ENCODE data around the gene GPBP1. TPM values are rescaled to one million over a fixed set of nuclear protein-coding genes. Genes with fewer than 3 reads are reported as not detected.
A peak's percentile ranks its signal among the peaks of the same experiment; 100 is the strongest.

GPBP1 gene, protein sequence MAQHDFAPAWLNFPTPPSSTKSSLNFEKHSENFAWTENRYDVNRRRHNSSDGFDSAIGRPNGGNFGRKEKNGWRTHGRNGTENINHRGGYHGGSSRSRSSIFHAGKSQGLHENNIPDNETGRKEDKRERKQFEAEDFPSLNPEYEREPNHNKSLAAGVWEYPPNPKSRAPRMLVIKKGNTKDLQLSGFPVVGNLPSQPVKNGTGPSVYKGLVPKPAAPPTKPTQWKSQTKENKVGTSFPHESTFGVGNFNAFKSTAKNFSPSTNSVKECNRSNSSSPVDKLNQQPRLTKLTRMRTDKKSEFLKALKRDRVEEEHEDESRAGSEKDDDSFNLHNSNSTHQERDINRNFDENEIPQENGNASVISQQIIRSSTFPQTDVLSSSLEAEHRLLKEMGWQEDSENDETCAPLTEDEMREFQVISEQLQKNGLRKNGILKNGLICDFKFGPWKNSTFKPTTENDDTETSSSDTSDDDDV
- total RNA-seq (10 to 100 TPM; 23.4 to 44.9 (median 26.1) TPM), polyA plus RNA-seq (10 to 100 TPM; 32.6 to 54.0 TPM)

DNA sequence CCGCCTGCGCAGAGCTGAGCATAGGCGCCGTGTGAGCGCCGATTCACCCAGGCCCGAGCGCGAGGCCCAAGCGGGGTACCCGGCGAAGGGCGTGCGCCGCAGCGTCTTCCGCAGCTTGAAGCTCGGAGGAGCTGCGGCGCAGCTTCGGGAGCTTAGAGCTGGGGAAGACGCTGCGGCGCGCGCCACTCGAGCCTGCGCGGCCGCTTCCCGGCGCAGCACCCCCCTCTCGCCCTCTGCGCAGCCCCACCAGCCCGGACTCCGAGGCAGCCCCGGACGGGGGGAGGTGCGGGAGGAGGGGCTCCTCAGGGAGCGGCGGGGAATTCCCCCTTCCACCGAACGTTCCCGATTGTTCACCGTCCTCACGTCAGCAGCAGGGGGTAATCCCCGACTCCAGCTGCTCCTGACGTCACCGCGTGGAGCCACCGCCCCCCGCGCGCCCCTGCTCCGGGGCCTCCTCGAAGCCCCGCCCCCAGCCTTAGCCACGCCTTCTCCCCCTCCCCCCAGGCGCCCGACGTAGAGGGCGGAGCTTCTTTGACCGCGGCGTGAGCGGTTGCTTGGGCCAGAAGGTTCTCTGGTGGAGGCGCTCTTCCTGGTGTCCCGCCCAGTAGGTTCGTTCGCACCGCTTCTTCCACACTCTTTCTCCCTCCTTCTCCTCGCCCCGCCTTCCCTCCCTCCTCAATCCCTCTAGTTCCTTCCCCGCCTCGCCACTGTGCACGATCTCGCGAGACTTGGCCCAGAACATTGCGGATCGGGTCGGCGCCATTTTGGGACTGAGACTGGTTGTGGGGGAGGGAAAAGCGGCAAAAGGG is at the start of gene GPBP1:
Gene GPBP1 (plus strand): TSS at position 741 of the 809 bp plus-strand sequence. CDS start 40,072 bp downstream, outside the sequence.
- 1% methylated on average over 64 to 83 of the region's 83 CpGs for WGBS, 2 donors
- intact Hi-C loops (cut with DNase I), result no loop called here
- FAIRE-seq, result peak; percentile 39

DNA sequence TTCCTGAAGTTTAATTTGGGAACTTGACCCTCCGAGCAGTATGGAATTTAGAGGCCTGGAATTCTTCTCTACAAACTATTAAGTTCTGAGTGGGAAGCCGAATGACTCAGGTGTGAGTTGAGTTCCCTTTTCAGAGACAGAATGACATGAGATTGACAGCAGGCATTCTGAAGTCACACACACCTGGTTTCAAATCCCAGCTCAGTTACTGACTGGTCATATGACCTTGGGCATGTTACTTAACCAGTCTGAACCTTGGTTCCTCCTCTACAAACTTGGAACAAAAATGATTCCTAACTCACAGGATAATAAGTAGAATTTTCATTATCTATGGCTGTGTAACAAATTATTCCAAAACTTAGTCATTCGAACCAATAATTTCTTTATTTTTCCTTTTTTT is 45.5 kb upstream of the GPBP1 start:
- Histone ChIP-seq H3K4me3 (no peak overlapping the region), H3K36me3 (no peaks in the 10 kb centered on the region), H3K27ac (no peak overlapping the region), H3K4me1 (no peaks in the 10 kb centered on the region), H3K9me3 (no peaks in the 10 kb centered on the region), H3K27me3 (no peaks in the 10 kb centered on the region)
- 69% methylated on average over 3 of the region's 3 CpGs for WGBS, 2 donors
- intact Hi-C loops (cut with DNase I), result no loop called here
- ATAC-seq (peak; percentile 79 to 83 (median 80)), DNase-seq (peak in 1 of 6 donors; percentile 10), FAIRE-seq (no peak)
- TF ChIP-seq, protein P1, sequence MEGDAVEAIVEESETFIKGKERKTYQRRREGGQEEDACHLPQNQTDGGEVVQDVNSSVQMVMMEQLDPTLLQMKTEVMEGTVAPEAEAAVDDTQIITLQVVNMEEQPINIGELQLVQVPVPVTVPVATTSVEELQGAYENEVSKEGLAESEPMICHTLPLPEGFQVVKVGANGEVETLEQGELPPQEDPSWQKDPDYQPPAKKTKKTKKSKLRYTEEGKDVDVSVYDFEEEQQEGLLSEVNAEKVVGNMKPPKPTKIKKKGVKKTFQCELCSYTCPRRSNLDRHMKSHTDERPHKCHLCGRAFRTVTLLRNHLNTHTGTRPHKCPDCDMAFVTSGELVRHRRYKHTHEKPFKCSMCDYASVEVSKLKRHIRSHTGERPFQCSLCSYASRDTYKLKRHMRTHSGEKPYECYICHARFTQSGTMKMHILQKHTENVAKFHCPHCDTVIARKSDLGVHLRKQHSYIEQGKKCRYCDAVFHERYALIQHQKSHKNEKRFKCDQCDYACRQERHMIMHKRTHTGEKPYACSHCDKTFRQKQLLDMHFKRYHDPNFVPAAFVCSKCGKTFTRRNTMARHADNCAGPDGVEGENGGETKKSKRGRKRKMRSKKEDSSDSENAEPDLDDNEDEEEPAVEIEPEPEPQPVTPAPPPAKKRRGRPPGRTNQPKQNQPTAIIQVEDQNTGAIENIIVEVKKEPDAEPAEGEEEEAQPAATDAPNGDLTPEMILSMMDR (IDR thresholded peaks at IDR 0.05), result no peak

More for the DNA sequence above, at the start of gene GPBP1:
- ATAC-seq (peak; percentile 84 to 90 (median 87)), DNase-seq (peak; percentile 97 to 99 (median 98))
- Histone ChIP-seq H3K36me3 (no peaks in the 10 kb centered on the region), H3K27ac (peak within 1 kb of the TSS; percentile 94 to 100 (median 96)), H3K4me1 (peaks cover 0 to 22% (median 2%) of the 10 kb centered on the region in 3 donors), H3K4me3 (peak within 1 kb of the TSS; percentile 60 to 95 (median 74)), H3K9me3 (no peaks in the 10 kb centered on the region), H3K27me3 (no peaks in the 10 kb centered on the region)
- TF ChIP-seq, protein P1 (IDR thresholded peaks at IDR 0.05), result no peak

DNA sequence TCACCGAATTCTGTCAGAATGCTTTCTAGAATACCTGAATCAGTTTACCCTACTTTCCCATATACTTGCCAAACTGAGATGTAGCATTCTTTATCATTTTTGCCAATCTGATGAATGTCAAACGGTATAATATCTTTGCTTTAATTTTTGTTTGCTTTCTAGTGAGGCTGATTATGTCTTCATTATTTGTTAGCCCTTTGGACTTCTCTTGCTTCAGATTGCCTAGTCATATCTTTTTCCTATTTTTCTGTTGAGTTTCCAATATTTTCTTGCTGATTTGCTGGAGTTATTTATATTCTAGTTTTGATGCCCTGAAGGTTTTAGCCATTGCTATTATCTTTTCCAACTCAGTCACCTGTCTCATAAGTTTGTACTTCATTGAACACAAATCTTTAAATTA is 40.3 kb upstream of the GPBP1 start:
- Histone ChIP-seq H3K9me3 (no peaks in the 10 kb centered on the region), H3K4me1 (no peaks in the 10 kb centered on the region), H3K27ac (no peak overlapping the region), H3K4me3 (no peak overlapping the region), H3K36me3 (no peaks in the 10 kb centered on the region), H3K27me3 (no peaks in the 10 kb centered on the region)
- DNase-seq, result no peak
- ATAC-seq, result no peak
- no peak for FAIRE-seq
- whole genome bisulfite sequencing, 2 donors, result 65 to 69% methylated on average over 2 of the region's 2 CpGs
- TF ChIP-seq, protein P1 (IDR thresholded peaks at IDR 0.05), result no peak
- intact Hi-C loops (cut with DNase I), result loop anchor here in 1 of 3 donors (10.0 kb wide), 1 partner anchor 91 kb away; no protein-coding TSS in a partner anchor

DNA sequence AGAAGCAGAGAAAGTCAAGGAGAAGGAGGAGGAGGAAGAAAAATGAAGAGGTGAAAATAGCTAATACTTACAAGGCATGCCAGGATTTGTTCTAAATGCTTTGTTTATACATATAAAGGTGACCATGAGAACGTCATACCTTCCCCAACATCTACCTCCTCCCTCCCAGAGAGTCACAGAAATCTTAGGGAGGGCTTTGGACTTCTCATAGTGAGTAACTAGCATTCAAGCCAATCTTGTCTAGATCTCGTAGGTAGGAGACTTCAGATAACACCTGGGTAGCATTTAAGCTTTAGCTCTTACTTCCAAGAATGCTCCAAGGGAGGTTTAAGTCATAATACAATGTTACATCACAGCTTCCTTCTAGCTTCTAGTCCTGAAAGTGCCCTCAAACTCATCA is 36.5 kb upstream of the GPBP1 start:
- Histone ChIP-seq H3K4me1 (no peaks in the 10 kb centered on the region), H3K27ac (no peak overlapping the region), H3K27me3 (no peaks in the 10 kb centered on the region), H3K36me3 (no peaks in the 10 kb centered on the region), H3K9me3 (no peaks in the 10 kb centered on the region), H3K4me3 (no peak overlapping the region)
- no peak for FAIRE-seq
- no peak for DNase-seq
- 49 to 50% methylated on average over 2 of the region's 2 CpGs for WGBS, 2 donors
- TF ChIP-seq, protein P1 (IDR thresholded peaks at IDR 0.05), result no peak
- intact Hi-C loops (cut with DNase I), result loop anchor here in 1 of 3 donors (10.0 kb wide), 1 partner anchor 87 kb away; no protein-coding TSS in a partner anchor
- ATAC-seq, result no peak

Measured in pancreas (tissue), 10 donors.